Activated naive CD4-positive, alpha-beta T cell treated with anti-CD3 and anti-CD28 coated beads, Interleukin-2, amount 50 U/mL, for 72 hours (primary cell): ENCODE results near the gene ACAP3. TPM values are rescaled to one million over a fixed set of nuclear protein-coding genes. Genes with fewer than 3 reads are reported as not detected.

Experiments
- ATAC-seq, 2 donors: fragments of 150-1000 bp; cut with Tn5 transposase; 2 replicates each; pipeline ENCODE4 v1.10.0; 2021; ENCODE audit warnings: mild to moderate bottlenecking in 2 of 2, moderate library complexity in 2 of 2
- DNase-seq, 2 donors: peaks; one replicate each; pipeline ENCODE4 v3.0.0; 2021 to 2022; ENCODE audit warnings: low spot score in 2 of 2
- H3K27ac Mint-ChIP-seq, 2 donors: one replicate each; pipeline ENCODE4 v1.8.0; 2022; ENCODE audit warnings: mild to moderate bottlenecking in 2 of 2, mixed read lengths in 2 of 2
- H3K36me3 Mint-ChIP-seq, 2 donors: one replicate each; pipeline ENCODE4 v1.8.0; 2022; ENCODE audit warnings: mixed read lengths in 2 of 2
- H3K9me3 Mint-ChIP-seq, 2 donors: one replicate each; pipeline ENCODE4 v1.8.0; 2022; ENCODE audit warnings: mixed read lengths in 2 of 2
- total RNA-seq, 2 donors: library from RNA; stranded (reverse); gene quantifications; one replicate each; pipeline ENCODE4 v1.2.3, GENCODE V29; 2022

ACAP3 gene
- total RNA-seq, 2 donors from 2014 or later = 38.3 to 52.4 TPM

DNA sequence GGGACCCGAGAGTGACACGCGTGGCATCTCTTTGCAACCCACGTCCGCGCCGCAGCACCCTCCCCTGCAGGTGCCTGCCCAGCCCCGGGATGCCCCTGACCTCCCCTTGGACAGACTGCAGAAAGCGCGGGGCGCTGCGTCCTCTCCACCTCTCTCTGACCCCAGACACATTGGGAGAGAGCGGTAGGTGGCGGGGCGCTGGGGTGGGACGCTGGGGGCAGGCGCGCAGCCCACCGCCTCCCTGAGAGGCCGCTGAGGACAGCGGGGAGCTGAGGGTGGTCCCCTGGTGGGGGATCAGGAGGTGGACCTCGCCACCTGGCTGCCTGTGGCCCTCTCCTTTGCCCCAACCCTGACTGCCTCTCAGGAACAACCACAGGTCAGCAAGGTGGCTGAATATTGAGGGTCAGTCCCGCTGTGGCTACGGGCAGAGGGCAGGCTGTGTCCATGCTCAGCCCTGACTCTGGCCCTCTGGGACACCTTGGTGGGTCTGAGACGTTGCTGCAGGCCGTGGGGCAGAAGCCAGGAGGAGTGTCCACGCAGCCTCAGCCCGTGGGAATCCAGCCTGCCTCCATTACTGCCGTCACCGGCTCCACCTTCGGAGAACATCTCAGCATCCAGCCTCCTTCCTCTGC, 33.3 kb downstream of the ACAP3 start:
- peak overlapping the region in 1 of 2 donors; percentile 68 for H3K27ac Mint-ChIP-seq
- peaks cover 13 to 14% of the 10 kb centered on the region in 2 donors for H3K36me3 Mint-ChIP-seq
- ATAC-seq (no peak), DNase-seq (no peak)
- H3K9me3 Mint-ChIP-seq = no peaks in the 10 kb centered on the region

DNA sequence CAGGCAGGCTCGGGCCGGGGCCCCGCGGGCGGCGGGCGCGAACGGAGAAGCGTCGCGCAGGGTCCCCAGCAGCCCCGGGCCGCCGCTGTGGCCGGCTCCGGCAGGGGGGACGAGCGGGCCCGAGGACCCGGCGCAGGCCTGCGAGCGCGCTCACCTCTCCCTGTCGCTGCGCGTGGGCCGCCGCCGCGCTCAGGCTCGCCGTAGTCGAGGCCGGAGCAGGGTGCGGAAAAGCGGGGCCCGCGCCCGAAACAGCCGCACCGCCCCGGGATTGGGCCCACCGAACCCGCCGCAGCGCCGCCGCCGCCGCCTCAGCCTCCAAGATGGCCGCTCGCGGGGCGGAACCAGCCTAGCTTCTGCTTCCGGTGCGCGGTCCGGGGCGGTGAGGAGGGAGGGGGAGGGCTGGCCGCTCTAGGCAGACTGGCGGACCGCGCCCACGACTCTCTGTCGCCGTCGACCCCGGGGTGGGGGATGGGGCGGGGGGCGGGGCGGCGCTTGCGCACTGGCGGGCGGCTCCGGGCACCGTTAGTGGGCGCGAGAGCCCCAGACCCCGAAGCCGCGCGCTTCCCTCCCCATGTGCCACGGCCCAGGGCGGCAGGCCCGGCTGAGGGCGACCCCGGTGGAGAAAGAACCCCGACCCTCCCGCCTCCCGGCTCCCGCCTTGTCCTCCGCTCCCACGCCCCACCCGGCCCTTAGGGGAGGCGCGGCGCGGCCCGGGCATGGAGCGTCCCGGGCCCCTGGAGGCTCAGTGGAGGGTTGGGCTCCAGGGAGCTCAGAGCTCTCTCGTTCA, 34.0 kb downstream of the ACAP3 start, which contains the start of gene UBE2J2:
Gene UBE2J2 (minus strand): TSS at position 343 of the 787 bp plus-strand sequence. CDS start 5,862 bp downstream, outside the sequence.
- peaks cover 13 to 14% of the 10 kb centered on the region in 2 donors for H3K36me3 Mint-ChIP-seq
- no peaks in the 10 kb centered on the region for H3K9me3 Mint-ChIP-seq
- peak within 1 kb of the TSS; percentile 89 to 93 for H3K27ac Mint-ChIP-seq
- ATAC-seq (peak; percentile 97 to 98), DNase-seq (peak; percentile 90 to 92)

DNA sequence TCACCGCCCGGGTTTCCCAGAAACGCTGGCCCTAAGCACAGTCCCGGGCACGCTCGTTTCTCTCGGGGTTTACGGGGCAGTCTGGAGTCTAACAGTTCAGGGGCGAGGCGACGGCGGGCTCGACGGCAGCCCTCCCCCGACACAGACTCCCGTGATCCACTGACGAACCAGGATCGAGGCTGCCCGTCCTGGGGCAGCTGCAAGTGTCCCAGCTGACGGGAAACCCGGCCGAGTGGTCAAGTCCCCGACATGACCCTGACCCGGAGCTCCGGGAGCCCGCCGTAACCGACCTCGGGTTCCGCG, 34.6 kb downstream of the ACAP3 start:
- H3K27ac Mint-ChIP-seq = peak overlapping the region; percentile 89 to 93
- no peak for DNase-seq
- peaks cover 13 to 14% of the 10 kb centered on the region in 2 donors for H3K36me3 Mint-ChIP-seq
- H3K9me3 Mint-ChIP-seq = no peaks in the 10 kb centered on the region
- peak in 1 of 2 donors; percentile 7 for ATAC-seq

DNA sequence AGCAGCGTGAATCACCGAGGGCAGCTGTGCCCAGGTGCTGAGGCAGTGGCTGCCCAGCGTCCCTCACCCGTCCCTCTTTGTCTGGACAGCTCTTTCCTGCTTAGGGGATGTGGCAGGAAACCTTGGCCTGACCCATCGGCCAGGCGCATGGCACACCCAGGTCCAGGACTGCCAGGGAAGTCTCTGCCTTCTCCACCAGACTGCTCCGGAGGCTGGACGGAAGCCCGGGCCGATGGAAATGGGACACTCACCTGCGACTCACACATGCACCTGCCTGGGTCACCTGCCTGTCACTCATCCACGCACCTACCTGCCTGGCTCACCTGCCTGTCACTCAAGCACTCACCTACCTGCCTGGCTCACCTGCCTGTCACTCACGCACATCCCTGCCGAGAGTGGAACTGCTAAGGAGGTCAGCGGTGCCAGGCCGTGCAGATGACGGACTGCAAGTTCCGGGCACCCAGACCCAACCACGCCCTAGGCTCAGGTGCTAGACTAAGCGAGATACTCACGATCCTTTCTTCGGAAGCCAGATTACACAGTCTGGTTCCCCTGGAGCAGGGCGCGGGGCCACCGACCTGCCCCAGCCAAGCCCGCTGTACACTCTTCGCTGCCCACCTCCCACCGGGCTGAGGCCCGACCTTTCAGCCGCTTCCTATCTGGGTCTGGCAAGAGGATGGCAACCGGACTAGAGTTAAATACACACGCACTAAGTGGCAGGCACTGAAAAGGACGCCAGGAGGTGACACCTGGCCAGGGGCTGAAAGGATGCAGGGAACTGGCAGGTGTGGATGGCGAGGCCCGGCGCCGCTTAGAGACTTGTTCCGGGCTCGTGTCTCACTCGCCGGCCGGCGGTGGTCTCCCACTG, 35.2 kb downstream of the ACAP3 start:
- H3K36me3 Mint-ChIP-seq = peaks cover 13 to 14% of the 10 kb centered on the region in 2 donors
- ATAC-seq (no peak), DNase-seq (no peak)
- H3K9me3 Mint-ChIP-seq = no peaks in the 10 kb centered on the region
- peak overlapping the region; percentile 89 to 93 for H3K27ac Mint-ChIP-seq

DNA sequence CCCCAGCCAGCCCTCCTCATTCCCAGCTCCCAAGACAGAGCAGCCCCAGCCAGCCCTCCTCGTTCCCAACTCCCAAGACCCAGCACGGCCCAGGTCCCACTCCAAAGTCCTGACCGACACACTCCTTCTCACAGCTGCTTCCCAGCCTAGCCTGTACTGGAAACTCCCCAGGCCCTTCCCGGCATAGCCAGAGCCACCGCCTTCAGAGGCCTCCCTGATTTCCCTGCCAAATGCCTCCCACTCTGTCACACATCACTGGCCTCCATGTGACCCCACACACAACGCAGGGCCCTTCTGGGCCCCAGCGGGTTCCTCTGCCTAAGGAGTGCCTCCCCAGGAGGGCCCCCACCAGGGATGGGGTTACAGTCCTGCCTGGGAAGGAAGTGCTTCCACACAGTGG, 36.9 kb downstream of the ACAP3 start:
- peaks cover 13 to 14% of the 10 kb centered on the region in 2 donors for H3K36me3 Mint-ChIP-seq
- ATAC-seq = no peak
- DNase-seq = no peak
- H3K9me3 Mint-ChIP-seq = no peaks in the 10 kb centered on the region
- H3K27ac Mint-ChIP-seq = peak overlapping the region; percentile 88 to 89

DNA sequence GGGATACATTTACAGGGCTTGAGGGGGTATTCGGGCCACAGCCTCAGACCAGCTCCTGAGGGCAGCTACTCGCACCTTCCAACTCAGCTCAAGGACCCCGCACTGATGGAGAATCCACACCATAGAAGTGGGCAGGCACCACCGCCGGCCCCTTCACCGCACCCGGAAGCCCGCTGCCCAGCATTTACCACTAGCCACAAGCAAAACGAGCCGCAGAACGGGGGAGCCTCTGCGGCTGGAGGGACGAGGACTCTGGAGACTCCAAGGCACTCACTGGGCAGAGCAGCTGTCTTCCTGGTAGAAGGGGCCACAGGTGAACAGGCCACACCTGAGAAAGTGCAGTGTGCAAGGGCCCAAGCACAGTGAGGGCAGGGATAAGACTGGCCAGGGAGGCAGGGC, 39.4 kb downstream of the ACAP3 start:
- Mint-ChIP-seq H3K9me3 (no peaks in the 10 kb centered on the region), H3K27ac (no peak overlapping the region), H3K36me3 (peaks cover 13 to 14% of the 10 kb centered on the region in 2 donors)
- DNase-seq (no peak), ATAC-seq (no peak)

DNA sequence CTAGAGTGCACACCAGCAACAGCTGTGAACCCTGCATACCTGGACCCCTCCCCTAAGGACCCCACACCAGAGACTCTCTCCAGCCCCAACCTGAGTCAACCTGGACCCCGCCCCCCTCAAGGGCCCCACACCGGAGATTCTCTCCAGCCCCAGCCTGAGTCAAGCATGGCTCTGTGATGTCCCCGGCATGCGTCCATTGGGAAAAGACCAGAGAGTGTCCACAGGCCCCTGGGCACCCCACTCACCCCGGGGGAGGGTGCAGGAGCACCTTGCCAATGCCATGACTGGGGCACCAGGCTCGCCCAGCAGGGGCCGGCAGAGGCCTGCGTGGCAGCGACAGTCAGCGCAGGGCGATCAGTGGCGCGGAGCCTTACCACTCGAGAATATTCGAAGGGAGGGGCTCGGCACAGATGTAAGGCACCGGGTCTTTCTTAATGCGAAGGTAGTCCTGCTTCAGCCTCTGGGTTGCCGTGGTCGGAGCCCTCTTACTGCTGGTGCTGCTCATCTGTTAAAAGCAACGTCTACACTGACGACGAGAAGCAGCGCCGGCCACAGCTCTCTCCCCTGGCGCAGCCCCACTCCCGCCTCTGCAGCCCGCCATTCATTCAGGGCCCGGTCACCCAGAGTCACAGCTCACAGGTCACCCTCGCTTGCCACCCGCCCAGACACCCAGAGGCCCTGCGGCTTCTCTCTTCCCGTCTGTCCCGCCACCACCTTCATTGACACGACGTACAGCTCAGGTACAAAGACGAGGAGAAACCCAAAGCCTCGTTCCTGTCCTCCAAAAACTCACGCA, 40.0 kb downstream of the ACAP3 start:
- DNase-seq (no peak), ATAC-seq (no peak)
- Mint-ChIP-seq H3K27ac (no peak overlapping the region), H3K36me3 (peaks cover 8 to 11% of the 10 kb centered on the region in 2 donors), H3K9me3 (no peaks in the 10 kb centered on the region)

DNA sequence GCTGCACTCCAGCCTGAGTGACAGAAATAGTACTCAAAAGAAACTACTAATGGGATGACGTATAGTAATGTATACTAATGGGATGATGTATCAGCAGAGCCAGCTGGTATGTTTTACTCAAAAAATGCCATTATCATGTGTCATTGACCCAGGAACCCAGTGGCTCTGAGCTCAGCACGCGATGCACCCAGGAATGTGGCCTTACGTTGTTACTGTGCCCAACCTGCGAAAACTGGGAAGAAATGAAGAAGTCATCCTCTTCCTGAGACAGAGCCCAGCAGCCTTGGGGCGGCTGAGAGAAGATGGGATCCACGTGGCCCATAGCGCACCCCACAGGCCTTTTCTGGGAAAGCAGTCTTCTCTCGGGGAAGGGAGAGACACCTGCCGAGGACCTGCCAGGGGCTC, 42.9 kb downstream of the ACAP3 start:
- DNase-seq (no peak), ATAC-seq (no peak)
- Mint-ChIP-seq H3K9me3 (no peaks in the 10 kb centered on the region), H3K27ac (no peak overlapping the region), H3K36me3 (peaks cover 2 to 5% of the 10 kb centered on the region in 2 donors)

DNA sequence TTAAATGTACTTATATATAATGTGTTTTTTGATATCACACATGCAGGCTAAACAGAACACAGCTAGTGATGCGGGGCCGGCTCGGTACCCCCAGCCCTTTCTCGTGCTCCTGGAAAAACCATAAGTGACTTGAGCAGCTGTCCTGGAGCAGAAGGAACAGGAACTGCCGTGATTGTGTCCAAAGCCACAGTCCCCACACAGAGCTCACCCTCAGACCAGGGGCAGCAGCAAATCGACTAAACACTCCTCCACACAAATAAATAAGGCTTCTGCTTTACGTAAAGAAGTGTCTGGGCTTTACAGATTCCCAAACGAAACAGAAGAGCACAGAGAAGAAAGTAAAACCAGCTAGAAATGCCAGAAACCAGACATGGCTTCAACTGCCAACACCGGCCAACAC, 43.7 kb downstream of the ACAP3 start:
- Mint-ChIP-seq H3K36me3 (peaks cover 5 to 9% of the 10 kb centered on the region in 2 donors), H3K9me3 (no peaks in the 10 kb centered on the region), H3K27ac (no peak overlapping the region)
- ATAC-seq (no peak), DNase-seq (no peak)

DNA sequence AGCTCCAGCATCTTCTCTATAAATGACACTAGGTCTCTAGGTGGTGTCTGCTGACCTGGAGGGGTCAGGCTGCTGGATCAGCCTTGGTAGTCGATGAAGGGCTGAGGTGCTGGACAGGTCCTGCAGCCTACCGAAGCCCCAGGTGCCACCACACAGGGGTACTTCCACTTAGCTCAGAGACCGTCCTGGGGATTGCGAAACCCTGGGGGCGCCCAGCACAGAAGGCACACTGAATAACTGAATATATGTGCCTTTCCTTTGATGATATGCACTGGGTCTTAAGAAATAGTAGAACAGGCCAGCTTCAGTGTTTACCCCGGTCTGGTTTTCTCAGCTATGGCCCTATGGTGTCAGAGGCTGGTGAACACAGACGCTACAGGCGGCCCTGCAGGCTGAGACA, 45.0 kb downstream of the ACAP3 start:
- Mint-ChIP-seq H3K36me3 (peaks cover 5 to 10% of the 10 kb centered on the region in 2 donors), H3K27ac (no peak overlapping the region), H3K9me3 (no peaks in the 10 kb centered on the region)
- DNase-seq (no peak), ATAC-seq (no peak)

DNA sequence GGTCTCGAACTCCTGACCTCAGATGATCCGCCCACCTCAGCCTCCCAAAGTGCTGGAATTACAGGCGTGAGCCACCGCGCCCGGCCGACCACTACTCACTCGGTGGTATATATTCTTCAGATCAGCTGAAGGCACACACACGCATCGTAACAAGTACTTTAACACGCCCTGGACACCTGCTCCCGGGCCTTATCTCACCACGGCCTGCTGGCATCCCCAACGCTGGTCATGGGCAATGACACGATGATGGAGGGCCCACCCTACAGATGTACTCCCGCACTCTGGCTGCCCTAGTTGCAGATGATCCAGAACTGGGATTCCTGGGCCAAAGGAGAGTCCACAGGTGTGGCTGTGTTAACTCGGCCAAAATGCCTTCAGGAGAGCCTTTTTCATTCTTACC, 45.7 kb downstream of the ACAP3 start:
- Mint-ChIP-seq H3K9me3 (no peaks in the 10 kb centered on the region), H3K36me3 (peaks cover 5 to 13% of the 10 kb centered on the region in 2 donors), H3K27ac (no peak overlapping the region)
- ATAC-seq = no peak
- no peak for DNase-seq

DNA sequence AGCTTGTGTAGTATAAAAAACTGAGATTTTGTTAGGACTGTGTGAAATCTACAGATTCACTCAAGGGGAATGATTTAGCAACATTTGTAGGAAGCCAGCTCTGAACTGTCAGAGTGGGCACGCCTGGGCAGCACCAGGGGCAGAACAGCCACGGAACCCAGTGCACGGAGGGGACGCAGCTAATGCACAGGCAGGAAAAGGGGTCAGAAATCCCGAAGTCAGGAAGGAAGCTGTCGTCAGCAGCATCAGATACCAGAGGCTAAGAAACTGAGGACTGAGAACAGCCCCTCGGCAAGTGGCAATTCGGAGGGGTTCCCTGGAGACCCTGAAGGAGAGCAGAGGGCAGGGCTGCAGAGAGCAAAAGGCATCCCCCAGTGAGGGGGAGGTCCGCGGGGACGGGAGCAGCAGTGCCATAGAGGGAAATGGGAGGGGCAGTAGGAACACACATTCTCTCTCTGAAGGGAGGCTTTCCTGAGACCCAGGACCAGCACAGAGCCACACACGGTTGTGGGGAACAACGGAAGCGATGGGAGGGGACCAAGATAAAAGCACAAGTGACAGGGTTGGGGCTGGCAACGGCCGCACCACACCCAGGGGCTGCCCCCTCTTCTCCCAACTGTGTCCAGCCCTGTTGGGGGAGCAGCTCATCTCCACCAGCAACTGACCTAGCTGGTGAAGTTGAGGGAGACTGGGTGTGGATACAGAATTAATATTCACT, 46.7 kb downstream of the ACAP3 start:
- Mint-ChIP-seq H3K9me3 (no peaks in the 10 kb centered on the region), H3K36me3 (peaks cover 5 to 13% of the 10 kb centered on the region in 2 donors), H3K27ac (peak overlapping the region; percentile 48 to 92)
- DNase-seq = no peak
- peak in 1 of 2 donors; percentile 67 for ATAC-seq

DNA sequence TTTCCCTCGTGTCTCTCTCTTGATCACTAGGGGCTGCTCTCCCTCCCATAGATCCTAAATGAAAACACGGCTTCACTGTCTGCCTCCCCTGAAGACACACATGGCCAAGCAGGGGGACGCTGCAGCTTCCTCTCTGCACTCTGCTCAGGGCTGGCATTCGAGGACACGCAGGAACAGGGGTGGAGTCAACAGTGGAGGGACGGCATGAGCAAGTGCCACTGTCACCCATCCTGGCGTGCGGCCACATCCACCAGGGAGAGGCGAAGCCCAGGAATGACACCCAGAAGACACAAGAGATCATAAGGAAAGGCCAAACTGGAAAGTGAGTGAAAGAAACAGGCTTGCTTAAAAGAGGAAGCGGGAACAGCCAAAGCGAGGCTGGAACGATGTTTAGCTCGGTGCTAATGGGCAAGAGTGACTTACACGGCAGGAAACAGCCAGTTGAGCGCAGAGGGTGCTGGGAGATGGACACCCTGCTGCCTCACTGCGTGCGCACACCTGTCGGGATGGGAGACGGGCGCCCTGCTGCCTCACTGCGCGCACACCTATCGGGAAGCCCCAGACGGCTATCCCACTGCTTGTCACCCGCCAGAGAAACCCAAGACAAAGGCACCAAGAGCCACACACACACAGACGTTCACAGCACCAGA, 47.7 kb downstream of the ACAP3 start:
- DNase-seq = no peak
- Mint-ChIP-seq H3K36me3 (peaks cover 5 to 13% of the 10 kb centered on the region in 2 donors), H3K27ac (peak overlapping the region; percentile 48 to 61), H3K9me3 (no peaks in the 10 kb centered on the region)
- ATAC-seq = no peak

DNA sequence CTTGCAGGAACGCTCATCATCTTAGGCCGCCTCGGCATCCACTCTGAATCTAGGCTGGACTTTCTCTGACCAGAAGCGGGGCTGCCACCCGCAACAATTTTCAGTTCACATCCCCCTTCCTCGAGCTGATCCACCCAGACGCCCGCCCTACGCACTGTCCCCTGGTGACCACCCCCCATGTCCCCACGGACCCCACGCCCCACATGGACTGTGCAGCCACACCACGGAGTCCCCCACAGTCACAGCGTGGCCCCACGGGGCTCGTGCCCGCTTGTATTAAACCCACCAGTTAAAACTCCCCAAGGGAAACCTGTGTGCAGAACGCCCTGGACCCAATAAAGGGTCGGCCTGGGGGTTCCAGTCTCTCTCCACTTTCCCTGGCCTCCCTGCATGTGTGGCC, 48.2 kb downstream of the ACAP3 start:
- H3K9me3 Mint-ChIP-seq = no peaks in the 10 kb centered on the region
- ATAC-seq (no peak), DNase-seq (no peak)
- H3K27ac Mint-ChIP-seq = peak overlapping the region; percentile 48 to 61
- H3K36me3 Mint-ChIP-seq = peaks cover 5 to 13% of the 10 kb centered on the region in 2 donors

DNA sequence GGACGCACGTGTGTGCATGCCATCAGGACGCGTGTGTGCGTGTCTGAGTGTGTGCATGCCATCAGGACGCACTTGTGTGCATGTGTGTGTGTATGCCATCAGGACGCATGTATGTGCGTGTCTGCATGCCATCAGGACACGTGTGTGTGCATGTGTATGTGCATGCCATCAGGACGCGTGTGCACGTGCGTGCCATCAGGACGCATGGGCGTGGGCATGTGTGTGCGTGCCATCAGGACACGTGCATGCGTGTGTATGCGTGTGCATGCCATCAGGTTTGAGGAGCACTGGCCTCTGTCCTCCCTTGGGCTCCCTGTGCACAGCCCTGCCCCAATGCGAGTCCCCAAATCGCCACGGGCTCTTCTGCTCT, 48.6 kb downstream of the ACAP3 start:
- peaks cover 5 to 13% of the 10 kb centered on the region in 2 donors for H3K36me3 Mint-ChIP-seq

More for the DNA sequence above, 48.6 kb downstream of the ACAP3 start:
- DNase-seq (no peak), ATAC-seq (no peak)
- Mint-ChIP-seq H3K27ac (no peak overlapping the region), H3K9me3 (no peaks in the 10 kb centered on the region)
